ENCODE data around the gene MKNK2. TPM values are rescaled to one million over a fixed set of nuclear protein-coding genes. Genes with fewer than 3 reads are reported as not detected.

The MKNK2 gene
- total and polyA plus RNA-seq, 2 of the 13 experiments (the other 11 are each of a cell fraction or from before 2014, with no cell fraction given) = 44.9 to 112 TPM

- TF ChIP-seq THAP9 (CRISPR knock-in tag; IDR thresholded peaks at IDR 0.05; ENCODE audit: borderline replicate concordance) = no peak
- TF ChIP-seq ZSCAN21 (CRISPR knock-in tag; IDR thresholded peaks at IDR 0.05; ENCODE audit: borderline replicate concordance) = 0 out of 2 replicates have a peak, but pooled peaks have one; percentile 45
- no peak for TF ChIP-seq ZHX2 (IDR thresholded peaks at IDR 0.05; ENCODE audit: low read depth)
- no peak for TF ChIP-seq ZHX2 (CRISPR knock-in tag; IDR thresholded peaks at IDR 0.05; ENCODE audit: borderline replicate concordance)
- no peak for TF ChIP-seq ZNF614 (CRISPR knock-in tag; IDR thresholded peaks at IDR 0.05; ENCODE audit: borderline replicate concordance)
- TF ChIP-seq SP1 (IDR thresholded peaks at IDR 0.05) = no peak
- no peak; the same call in none of the 2 replicates for TF ChIP-seq SP1 (CRISPR knock-in tag; IDR thresholded peaks at IDR 0.05)
- TF ChIP-seq MTA3 (CRISPR knock-in tag; IDR thresholded peaks at IDR 0.05) = no peak
- no peak for TF ChIP-seq TERF1 (CRISPR knock-in tag; IDR thresholded peaks at IDR 0.05)
- no peak for TF ChIP-seq ZNF644 (CRISPR knock-in tag; IDR thresholded peaks at IDR 0.05; ENCODE audit: low read depth)
- no peak for TF ChIP-seq IRF1 (CRISPR knock-in tag; IDR thresholded peaks at IDR 0.05; ENCODE audit: low read depth)
- no peak for TF ChIP-seq ZNF549 (CRISPR knock-in tag; IDR thresholded peaks at IDR 0.05)
- peak; percentile 20; the same call in 1 of the 2 replicates for TF ChIP-seq ZNF678 (CRISPR knock-in tag; IDR thresholded peaks at IDR 0.05)
- peak; percentile 36; the same call in 1 of the 2 replicates for TF ChIP-seq ATF7-NPFF (CRISPR knock-in tag; IDR thresholded peaks at IDR 0.05; ENCODE audit: low read depth)
- no peak for TF ChIP-seq CBX1 (IDR thresholded peaks at IDR 0.05; ENCODE audit: low read depth)
- no peak for TF ChIP-seq PTBP1 (IDR thresholded peaks at IDR 0.05; ENCODE audit: low read depth, low read length, poor library complexity, severe bottlenecking)
- TF ChIP-seq ETS1 (CRISPR knock-in tag; IDR thresholded peaks at IDR 0.05) = no peak
- no peak for TF ChIP-seq ZNF510 (CRISPR knock-in tag; IDR thresholded peaks at IDR 0.05; ENCODE audit: low read depth)
Measured at GRCh38 chr19:2064788-2065524, 13.9 kb upstream of the MKNK2 start (continued).

Data from HepG2 (cell line).